OCI-LY1 (cell line): ENCODE results near the gene AKNAD1.

Experiments used
- H2AFZ ChIP-seq: fragments of 200-600 bp; sonication (generic), shearing (Covaris generic); 2 replicates; pipeline ENCODE4 v1.6.0; 2014; ENCODE audit warnings: antibody characterized with exemption, mild to moderate bottlenecking, low read length
- H3F3A ChIP-seq: fragments of 200-600 bp; sonication (generic), shearing (Covaris generic); 2 replicates; pipeline ENCODE4 v1.6.0; 2014; ENCODE audit warnings: mild to moderate bottlenecking, antibody characterized with exemption, low read length, moderate library complexity; ENCODE audit not compliant: insufficient read depth
- H3K27ac ChIP-seq: fragments of 200-600 bp; sonication (generic); 2 replicates; pipeline ENCODE4 v1.5.1; 2014; ENCODE audit warnings: low read length, mixed run types, mild to moderate bottlenecking, low read depth; ENCODE audit not compliant: poor library complexity, severe bottlenecking
- H3K27me3 ChIP-seq: fragments of 200-600 bp; sonication (generic); 2 replicates; pipeline ENCODE4 v1.6.0; 2014; ENCODE audit warnings: antibody characterized with exemption, mild to moderate bottlenecking, low read length, moderate library complexity; ENCODE audit not compliant: insufficient read depth
- H3K36me3 ChIP-seq: fragments of 200-600 bp; sonication (generic); 2 replicates; pipeline ENCODE4 v1.6.1; 2014; ENCODE audit warnings: mild to moderate bottlenecking, antibody characterized with exemption, low read length, moderate library complexity, mixed read lengths; ENCODE audit not compliant: insufficient read depth
- H3K4me1 ChIP-seq: fragments of 200-600 bp; sonication (generic); 2 replicates; pipeline ENCODE4 v1.5.1; 2014; ENCODE audit warnings: mild to moderate bottlenecking, low read length, moderate library complexity; ENCODE audit not compliant: insufficient read depth, severe bottlenecking
- H3K4me2 ChIP-seq: fragments of 200-600 bp; sonication (generic), shearing (Covaris generic); 2 replicates; pipeline ENCODE4 v1.6.1; 2014; ENCODE audit warnings: low read length
- H3K4me3 ChIP-seq: fragments of 200-600 bp; sonication (generic); 2 replicates; pipeline ENCODE4 v1.5.1; 2014; ENCODE audit warnings: low read length, low read depth, mild to moderate bottlenecking, mixed read lengths; ENCODE audit not compliant: poor library complexity, severe bottlenecking
- H3K79me2 ChIP-seq: fragments of 200-600 bp; shearing (Covaris generic); 2 replicates; pipeline ENCODE4 v1.6.1; 2016; ENCODE audit warnings: mixed run types, low read length, mixed read lengths; ENCODE audit not compliant: insufficient read depth
- H3K9ac ChIP-seq: fragments of 200-600 bp; sonication (generic), shearing (Covaris generic); 2 replicates; pipeline ENCODE4 v1.6.1; 2014; ENCODE audit warnings: mild to moderate bottlenecking, low read length, mixed read lengths
- H3K9me2 ChIP-seq: fragments of 200-600 bp; sonication (generic), shearing (Covaris generic); 2 replicates; pipeline ENCODE4 v1.6.1; 2014; ENCODE audit warnings: low read depth, mild to moderate bottlenecking, low read length, mixed read lengths
- H3K9me3 ChIP-seq: fragments of 200-600 bp; shearing (Covaris generic); 2 replicates; pipeline ENCODE4 v1.6.1; 2014; ENCODE audit warnings: low read length, mixed read lengths
- H4K20me1 ChIP-seq: fragments of 200-600 bp; sonication (generic), shearing (Covaris generic); 2 replicates; pipeline ENCODE4 v1.6.0; 2016; ENCODE audit warnings: mild to moderate bottlenecking, low read length; ENCODE audit not compliant: insufficient read depth
- CTCF ChIP-seq: fragments of 200-600 bp; sonication (generic), shearing (Covaris generic); IDR thresholded peaks from 2 replicates; pipeline ENCODE4 v1.5.1; 2017; ENCODE audit warnings: mild to moderate bottlenecking, antibody characterized with exemption, low read length, moderate library complexity, mixed read lengths
- EZH2 ChIP-seq: fragments of 200-600 bp; sonication (generic), shearing (Covaris generic); IDR thresholded peaks from 2 replicates; pipeline ENCODE4 v1.8.0; 2017; ENCODE audit warnings: borderline replicate concordance, mixed run types, mild to moderate bottlenecking, antibody characterized with exemption, low read length, moderate library complexity, mixed read lengths

The AKNAD1 gene

GRCh38 chr1:108803548-108803947, 53.3 kb downstream of the AKNAD1 start:
- H3K79me2 ChIP-seq = no peaks in the 10 kb centered on the region
- no peak overlapping the region for H3K9ac ChIP-seq
- no peaks in the 10 kb centered on the region for H3K4me1 ChIP-seq
- H4K20me1 ChIP-seq = no peaks in the 10 kb centered on the region
- H3K27ac ChIP-seq = no peak overlapping the region
- peaks cover 32% of the 10 kb centered on the region for H3K36me3 ChIP-seq
- no peaks in the 10 kb centered on the region for H3F3A ChIP-seq
- no peaks in the 10 kb centered on the region for H3K9me2 ChIP-seq
- no peak for TF ChIP-seq CTCF
- no peak for TF ChIP-seq EZH2
- no peak overlapping the region for H2AFZ ChIP-seq
- H3K4me3 ChIP-seq = no peak overlapping the region
- H3K4me2 ChIP-seq = no peak overlapping the region
- no peaks in the 10 kb centered on the region for H3K9me3 ChIP-seq
- H3K27me3 ChIP-seq = no peaks in the 10 kb centered on the region

- Histone ChIP-seq H3K4me1 (no peaks in the 10 kb centered on the region), H3K27ac (no peak overlapping the region), H3F3A (no peaks in the 10 kb centered on the region), H3K27me3 (no peaks in the 10 kb centered on the region), H3K9me3 (no peaks in the 10 kb centered on the region), H3K4me3 (no peak overlapping the region), H4K20me1 (no peaks in the 10 kb centered on the region), H3K9me2 (no peaks in the 10 kb centered on the region), H3K9ac (no peak overlapping the region), H2AFZ (no peak overlapping the region), H3K36me3 (peaks cover 34% of the 10 kb centered on the region), H3K79me2 (no peaks in the 10 kb centered on the region), H3K4me2 (no peak overlapping the region)
- TF ChIP-seq EZH2 = no peak
- no peak for TF ChIP-seq CTCF
These were observed 55.8 kb downstream of the AKNAD1 start for GRCh38 chr1:108801101-108801500.

GRCh38 chr1:108799001-108799400, 57.9 kb downstream of the AKNAD1 start:
- H3K9me3 ChIP-seq = no peaks in the 10 kb centered on the region
- no peaks in the 10 kb centered on the region for H3K4me1 ChIP-seq
- no peak overlapping the region for H3K9ac ChIP-seq
- TF ChIP-seq EZH2 (no peak), CTCF (no peak)
- H3K4me3 ChIP-seq = no peak overlapping the region
- no peak overlapping the region for H3K4me2 ChIP-seq
- H3K9me2 ChIP-seq = no peaks in the 10 kb centered on the region
- no peaks in the 10 kb centered on the region for H4K20me1 ChIP-seq
- no peak overlapping the region for H3K27ac ChIP-seq
- H3K79me2 ChIP-seq = no peaks in the 10 kb centered on the region
- no peaks in the 10 kb centered on the region for H3F3A ChIP-seq
- H2AFZ ChIP-seq = no peak overlapping the region
- H3K27me3 ChIP-seq = no peaks in the 10 kb centered on the region
- H3K36me3 ChIP-seq = peaks cover 39% of the 10 kb centered on the region
